Measurements from ENCODE around the gene TJP3.

Gene TJP3

GRCh38 chr19:3667037-3667638, 41.0 kb upstream of the TJP3 start:
- ATAC-seq (ENCODE audit: low read depth) (no peak), DNase-seq (ENCODE audit: low spot score) (no peak)
- H3K27me3 ChIP-seq (ENCODE audit: insufficient read depth, poor library complexity, severe bottlenecking) = no peaks in the 10 kb centered on the region
- H3K9me3 ChIP-seq (ENCODE audit: severe bottlenecking) = no peaks in the 10 kb centered on the region
- H3K27ac ChIP-seq (ENCODE audit: poor library complexity, severe bottlenecking) = no peak overlapping the region
- H3K4me3 ChIP-seq (ENCODE audit: severe bottlenecking) = no peak overlapping the region
- no peaks in the 10 kb centered on the region for H3K36me3 ChIP-seq (ENCODE audit: low read depth)
- TF ChIP-seq CTCF (IDR thresholded peaks at IDR 0.05; ENCODE audit: poor library complexity, severe bottlenecking) = no peak
- H3K4me1 ChIP-seq (ENCODE audit: insufficient read depth, poor library complexity, severe bottlenecking) = no peaks in the 10 kb centered on the region

- Histone ChIP-seq H3K27ac (ENCODE audit: poor library complexity, severe bottlenecking) (no peak overlapping the region), H3K4me3 (ENCODE audit: severe bottlenecking) (no peak overlapping the region), H3K27me3 (ENCODE audit: insufficient read depth, poor library complexity, severe bottlenecking) (no peaks in the 10 kb centered on the region), H3K4me1 (ENCODE audit: insufficient read depth, poor library complexity, severe bottlenecking) (no peaks in the 10 kb centered on the region), H3K36me3 (ENCODE audit: low read depth) (no peaks in the 10 kb centered on the region), H3K9me3 (ENCODE audit: severe bottlenecking) (no peaks in the 10 kb centered on the region)
- DNase-seq (ENCODE audit: low spot score) (no peak), ATAC-seq (ENCODE audit: low read depth) (no peak)
- TF ChIP-seq CTCF (IDR thresholded peaks at IDR 0.05; ENCODE audit: poor library complexity, severe bottlenecking) = no peak
These were observed 40.4 kb upstream of the TJP3 start for GRCh38 chr19:3667766-3668165.

- no peaks in the 10 kb centered on the region for H3K36me3 ChIP-seq (ENCODE audit: low read depth)
- no peak overlapping the region for H3K27ac ChIP-seq (ENCODE audit: poor library complexity, severe bottlenecking)
- H3K27me3 ChIP-seq (ENCODE audit: insufficient read depth, poor library complexity, severe bottlenecking) = no peaks in the 10 kb centered on the region
- H3K9me3 ChIP-seq (ENCODE audit: severe bottlenecking) = no peaks in the 10 kb centered on the region
- TF ChIP-seq CTCF (IDR thresholded peaks at IDR 0.05; ENCODE audit: poor library complexity, severe bottlenecking) = no peak
- H3K4me1 ChIP-seq (ENCODE audit: insufficient read depth, poor library complexity, severe bottlenecking) = no peaks in the 10 kb centered on the region
- ATAC-seq (ENCODE audit: low read depth) = no peak
- no peak for DNase-seq (ENCODE audit: low spot score)
- no peak overlapping the region for H3K4me3 ChIP-seq (ENCODE audit: severe bottlenecking)
These were observed 39.7 kb upstream of the TJP3 start for GRCh38 chr19:3668331-3669081.

- no peak for TF ChIP-seq CTCF (IDR thresholded peaks at IDR 0.05; ENCODE audit: poor library complexity, severe bottlenecking)
- Histone ChIP-seq H3K27ac (ENCODE audit: poor library complexity, severe bottlenecking) (no peak overlapping the region), H3K4me1 (ENCODE audit: insufficient read depth, poor library complexity, severe bottlenecking) (no peaks in the 10 kb centered on the region), H3K9me3 (ENCODE audit: severe bottlenecking) (no peaks in the 10 kb centered on the region), H3K27me3 (ENCODE audit: insufficient read depth, poor library complexity, severe bottlenecking) (no peaks in the 10 kb centered on the region), H3K36me3 (ENCODE audit: low read depth) (no peaks in the 10 kb centered on the region), H3K4me3 (ENCODE audit: severe bottlenecking) (no peak overlapping the region)
- DNase-seq (ENCODE audit: low spot score) (no peak), ATAC-seq (ENCODE audit: low read depth) (no peak)
These were observed 38.9 kb upstream of the TJP3 start for GRCh38 chr19:3669082-3669946.
